Activated naive CD4-positive, alpha-beta T cell treated with anti-CD3 and anti-CD28 coated beads, Interleukin-2, amount 50 U/mL, for 24 hours (primary cell): ENCODE measurements around the gene PMPCA.
"Not testable (repeated sequence)": the region's sequence is repeated elsewhere in the genome, so short reads cannot be mapped to it uniquely, and the experiment has no call there.

Experiments
- H3K27ac Mint-ChIP-seq: one replicate; pipeline ENCODE4 v1.8.0; 2021; ENCODE audit warnings: mild to moderate bottlenecking, mixed read lengths
- H3K27me3 Mint-ChIP-seq: one replicate; pipeline ENCODE4 v1.8.0; 2021; ENCODE audit warnings: mixed read lengths
- H3K36me3 Mint-ChIP-seq: one replicate; pipeline ENCODE4 v1.8.0; 2021; ENCODE audit warnings: mixed read lengths
- H3K4me1 Mint-ChIP-seq: one replicate; pipeline ENCODE4 v1.8.0; 2021; ENCODE audit warnings: mixed read lengths
- H3K4me3 Mint-ChIP-seq: one replicate; pipeline ENCODE4 v1.8.0; 2021; ENCODE audit warnings: mild to moderate bottlenecking, mixed read lengths
- H3K9me3 Mint-ChIP-seq: one replicate; pipeline ENCODE4 v1.8.0; 2021; ENCODE audit warnings: mixed read lengths

PMPCA gene

GRCh38 chr9:136412962-136413361 is 2.5 kb downstream of the PMPCA start:
- Mint-ChIP-seq H3K27me3 (no peaks in the 10 kb centered on the region), H3K27ac (no peak overlapping the region), H3K4me1 (peaks cover 43% of the 10 kb centered on the region), H3K36me3 (peaks cover 15% of the 10 kb centered on the region), H3K9me3 (no peaks in the 10 kb centered on the region), H3K4me3 (peak overlapping the region; percentile 4)

GRCh38 chr9:136416427-136416826 is 6.0 kb downstream of the PMPCA start:
- Mint-ChIP-seq H3K27me3 (no peaks in the 10 kb centered on the region), H3K36me3 (peaks cover 12% of the 10 kb centered on the region), H3K4me1 (peaks cover 19% of the 10 kb centered on the region), H3K4me3 (no peak overlapping the region), H3K9me3 (no peaks in the 10 kb centered on the region), H3K27ac (no peak overlapping the region)

- H3K27ac Mint-ChIP-seq = no peak overlapping the region
Observed at GRCh38 chr9:136416914-136417313, 6.5 kb downstream of the PMPCA start.

GRCh38 chr9:136418182-136419091 is 8.0 kb downstream of the PMPCA start:
- Mint-ChIP-seq H3K4me1 (peaks cover 5% of the 10 kb centered on the region), H3K36me3 (peaks cover 9% of the 10 kb centered on the region), H3K4me3 (no peak overlapping the region), H3K27ac (peak overlapping the region; percentile 55), H3K27me3 (no peaks in the 10 kb centered on the region), H3K9me3 (no peaks in the 10 kb centered on the region)

More at GRCh38 chr9:136416914-136417313, 6.5 kb downstream of the PMPCA start:
- Mint-ChIP-seq H3K9me3 (no peaks in the 10 kb centered on the region), H3K4me1 (peaks cover 15% of the 10 kb centered on the region), H3K4me3 (no peak overlapping the region), H3K36me3 (peaks cover 12% of the 10 kb centered on the region), H3K27me3 (no peaks in the 10 kb centered on the region)

GRCh38 chr9:136419092-136419420 is 8.6 kb downstream of the PMPCA start:
- Mint-ChIP-seq H3K4me1 (no peaks in the 10 kb centered on the region), H3K36me3 (peaks cover 9% of the 10 kb centered on the region), H3K27me3 (no peaks in the 10 kb centered on the region), H3K9me3 (no peaks in the 10 kb centered on the region), H3K27ac (no peak overlapping the region), H3K4me3 (no peak overlapping the region)

GRCh38 chr9:136421791-136422190 is 11.3 kb downstream of the PMPCA start:
- Mint-ChIP-seq H3K27ac (no peak overlapping the region), H3K4me3 (no peak overlapping the region), H3K9me3 (no peaks in the 10 kb centered on the region), H3K36me3 (peaks cover 10% of the 10 kb centered on the region), H3K4me1 (no peaks in the 10 kb centered on the region), H3K27me3 (no peaks in the 10 kb centered on the region)

GRCh38 chr9:136422876-136423275 is 12.4 kb downstream of the PMPCA start:
- H3K27me3 Mint-ChIP-seq = no peaks in the 10 kb centered on the region
- H3K4me1 Mint-ChIP-seq = no peaks in the 10 kb centered on the region
- H3K4me3 Mint-ChIP-seq = no peak overlapping the region
- H3K27ac Mint-ChIP-seq = no peak overlapping the region
- no peaks in the 10 kb centered on the region for H3K9me3 Mint-ChIP-seq
- H3K36me3 Mint-ChIP-seq = peaks cover 9% of the 10 kb centered on the region

- Mint-ChIP-seq H3K27ac (no peak overlapping the region), H3K9me3 (no peaks in the 10 kb centered on the region), H3K27me3 (no peaks in the 10 kb centered on the region), H3K36me3 (peaks cover 9% of the 10 kb centered on the region), H3K4me3 (no peak overlapping the region), H3K4me1 (no peaks in the 10 kb centered on the region)
Observed at GRCh38 chr9:136423432-136424146, 13.1 kb downstream of the PMPCA start.

GRCh38 chr9:136424750-136425362 is 14.4 kb downstream of the PMPCA start:
- H3K9me3 Mint-ChIP-seq = no peaks in the 10 kb centered on the region
- H3K27ac Mint-ChIP-seq = no peak overlapping the region
- no peaks in the 10 kb centered on the region for H3K4me1 Mint-ChIP-seq
- no peak overlapping the region for H3K4me3 Mint-ChIP-seq
- H3K27me3 Mint-ChIP-seq = no peaks in the 10 kb centered on the region
- H3K36me3 Mint-ChIP-seq = peaks cover 8% of the 10 kb centered on the region

GRCh38 chr9:136425367-136425766 is 14.9 kb downstream of the PMPCA start:
- H3K36me3 Mint-ChIP-seq, H3K4me1 Mint-ChIP-seq, H3K27ac Mint-ChIP-seq, H3K4me3 Mint-ChIP-seq, H3K9me3 Mint-ChIP-seq, H3K27me3 Mint-ChIP-seq: not testable (repeated sequence)

- H3K4me3 Mint-ChIP-seq = no peak overlapping the region
Observed at GRCh38 chr9:136426787-136427186, 16.3 kb downstream of the PMPCA start.

GRCh38 chr9:136429075-136429628 is 18.7 kb downstream of the PMPCA start:
- H3K36me3 Mint-ChIP-seq = peaks cover 4% of the 10 kb centered on the region
- no peaks in the 10 kb centered on the region for H3K4me1 Mint-ChIP-seq
- H3K9me3 Mint-ChIP-seq = no peaks in the 10 kb centered on the region
- H3K4me3 Mint-ChIP-seq = no peak overlapping the region
- H3K27me3 Mint-ChIP-seq = no peaks in the 10 kb centered on the region
- no peak overlapping the region for H3K27ac Mint-ChIP-seq

More at GRCh38 chr9:136426787-136427186, 16.3 kb downstream of the PMPCA start:
- H3K27me3 Mint-ChIP-seq = no peaks in the 10 kb centered on the region
- H3K27ac Mint-ChIP-seq = peak overlapping the region; percentile 10
- H3K9me3 Mint-ChIP-seq = no peaks in the 10 kb centered on the region
- no peaks in the 10 kb centered on the region for H3K4me1 Mint-ChIP-seq
- H3K36me3 Mint-ChIP-seq = peaks cover 6% of the 10 kb centered on the region

GRCh38 chr9:136429683-136430491 is 19.4 kb downstream of the PMPCA start:
- H3K4me1 Mint-ChIP-seq = no peaks in the 10 kb centered on the region
- H3K36me3 Mint-ChIP-seq = peaks cover 4% of the 10 kb centered on the region
- H3K27me3 Mint-ChIP-seq = no peaks in the 10 kb centered on the region
- H3K9me3 Mint-ChIP-seq = no peaks in the 10 kb centered on the region
- H3K4me3 Mint-ChIP-seq = no peak overlapping the region
- no peak overlapping the region for H3K27ac Mint-ChIP-seq

GRCh38 chr9:136430588-136431234 is 20.3 kb downstream of the PMPCA start:
- H3K4me3 Mint-ChIP-seq = no peak overlapping the region
- H3K36me3 Mint-ChIP-seq = peaks cover 3% of the 10 kb centered on the region
- H3K27me3 Mint-ChIP-seq = no peaks in the 10 kb centered on the region
- no peaks in the 10 kb centered on the region for H3K9me3 Mint-ChIP-seq
- no peak overlapping the region for H3K27ac Mint-ChIP-seq
- peaks cover under 1% of the 10 kb centered on the region for H3K4me1 Mint-ChIP-seq
